SH-SY5Y (cell line): Measurements from ENCODE around the gene HES6.

Experiments
- GATA2 ChIP-seq: IDR thresholded peaks from 2 replicates; pipeline ENCODE4 v1.6.1; 2011; ENCODE audit warnings: mild to moderate bottlenecking, low read depth, low read length
- GATA3 ChIP-seq: IDR thresholded peaks from 2 replicates; pipeline ENCODE4 v1.6.1; 2011; ENCODE audit warnings: low read depth, mild to moderate bottlenecking, low read length, moderate library complexity

GRCh38 chr2:238235856-238236255 is 4.0 kb downstream of the HES6 start:
- TF ChIP-seq GATA2 (no peak), GATA3 (no peak)
